Mucosa of stomach (tissue), 1 donor: ENCODE measurements around the gene DDO.
A peak's percentile ranks its signal among the peaks of the same experiment; 100 is the strongest.

Experiments used
- H3K27me3 ChIP-seq: one replicate; pipeline ENCODE4 v1.7.0; 2013; ENCODE audit warnings: mild to moderate bottlenecking, low read length; ENCODE audit not compliant: control insufficient read depth, insufficient read depth
- H3K36me3 ChIP-seq: one replicate; pipeline ENCODE4 v1.7.0; 2013; ENCODE audit warnings: low read length; ENCODE audit not compliant: control insufficient read depth, insufficient read depth
- H3K4me1 ChIP-seq: one replicate; pipeline ENCODE4 v1.7.0; 2013; ENCODE audit warnings: mild to moderate bottlenecking, low read length; ENCODE audit not compliant: control insufficient read depth, insufficient read depth
- H3K4me3 ChIP-seq: one replicate; pipeline ENCODE4 v1.7.0; 2013; ENCODE audit warnings: low read length
- H3K9ac ChIP-seq: one replicate; pipeline ENCODE4 v1.7.0; 2013; ENCODE audit warnings: mild to moderate bottlenecking, low read length, moderate library complexity
- H3K9me3 ChIP-seq: one replicate; pipeline ENCODE4 v1.7.0; 2013; ENCODE audit warnings: mild to moderate bottlenecking, low read length, moderate library complexity; ENCODE audit not compliant: control insufficient read depth
- donor health status: Pancreatic carcinoma.

The DDO gene

GRCh38 chr6:110360676-110361075 lies 54.7 kb downstream of the DDO start:
- no peak overlapping the region for H3K9ac ChIP-seq
- H3K36me3 ChIP-seq, result no peaks in the 10 kb centered on the region
- H3K4me3 ChIP-seq, result no peak overlapping the region
- no peaks in the 10 kb centered on the region for H3K9me3 ChIP-seq
- no peaks in the 10 kb centered on the region for H3K4me1 ChIP-seq
- H3K27me3 ChIP-seq, result peaks cover 39% of the 10 kb centered on the region

GRCh38 chr6:110359556-110359955 lies 55.8 kb downstream of the DDO start:
- Histone ChIP-seq H3K4me1 (no peaks in the 10 kb centered on the region), H3K36me3 (no peaks in the 10 kb centered on the region), H3K9me3 (no peaks in the 10 kb centered on the region), H3K4me3 (no peak overlapping the region), H3K9ac (no peak overlapping the region), H3K27me3 (peaks cover 39% of the 10 kb centered on the region)

DNA sequence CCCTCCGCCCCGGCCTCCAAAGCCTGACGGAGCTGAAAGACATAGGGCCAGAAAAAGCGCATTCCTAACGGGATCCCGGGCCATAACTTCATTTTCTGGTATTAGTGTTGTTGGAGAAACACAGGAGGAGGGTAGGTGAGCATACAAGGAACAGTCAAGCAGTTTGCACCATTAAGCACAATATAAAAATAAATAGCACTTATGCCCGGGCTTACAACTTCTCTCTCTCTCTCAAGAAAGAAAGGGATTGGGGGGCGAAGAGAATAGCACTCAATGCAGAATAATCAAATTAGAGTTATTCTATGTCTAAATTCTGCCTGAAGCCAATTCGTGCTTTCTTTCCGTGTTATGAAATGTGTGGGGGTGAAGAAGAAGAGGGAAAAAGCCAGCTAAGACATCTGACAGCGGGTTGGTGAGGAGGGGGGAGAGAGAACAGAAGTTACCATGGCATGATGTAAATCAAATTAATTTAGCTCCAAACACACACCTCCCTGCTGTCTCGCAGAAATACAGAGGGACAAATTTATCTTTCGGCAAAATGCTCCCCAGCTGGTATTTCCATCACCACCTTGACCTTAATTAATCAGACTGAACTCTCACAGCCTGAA lies 56.7 kb downstream of the DDO start:
- Histone ChIP-seq H3K9ac (peak overlapping the region; percentile 54), H3K27me3 (peaks cover 39% of the 10 kb centered on the region), H3K4me1 (no peaks in the 10 kb centered on the region), H3K9me3 (no peaks in the 10 kb centered on the region), H3K36me3 (no peaks in the 10 kb centered on the region), H3K4me3 (no peak overlapping the region)

DNA sequence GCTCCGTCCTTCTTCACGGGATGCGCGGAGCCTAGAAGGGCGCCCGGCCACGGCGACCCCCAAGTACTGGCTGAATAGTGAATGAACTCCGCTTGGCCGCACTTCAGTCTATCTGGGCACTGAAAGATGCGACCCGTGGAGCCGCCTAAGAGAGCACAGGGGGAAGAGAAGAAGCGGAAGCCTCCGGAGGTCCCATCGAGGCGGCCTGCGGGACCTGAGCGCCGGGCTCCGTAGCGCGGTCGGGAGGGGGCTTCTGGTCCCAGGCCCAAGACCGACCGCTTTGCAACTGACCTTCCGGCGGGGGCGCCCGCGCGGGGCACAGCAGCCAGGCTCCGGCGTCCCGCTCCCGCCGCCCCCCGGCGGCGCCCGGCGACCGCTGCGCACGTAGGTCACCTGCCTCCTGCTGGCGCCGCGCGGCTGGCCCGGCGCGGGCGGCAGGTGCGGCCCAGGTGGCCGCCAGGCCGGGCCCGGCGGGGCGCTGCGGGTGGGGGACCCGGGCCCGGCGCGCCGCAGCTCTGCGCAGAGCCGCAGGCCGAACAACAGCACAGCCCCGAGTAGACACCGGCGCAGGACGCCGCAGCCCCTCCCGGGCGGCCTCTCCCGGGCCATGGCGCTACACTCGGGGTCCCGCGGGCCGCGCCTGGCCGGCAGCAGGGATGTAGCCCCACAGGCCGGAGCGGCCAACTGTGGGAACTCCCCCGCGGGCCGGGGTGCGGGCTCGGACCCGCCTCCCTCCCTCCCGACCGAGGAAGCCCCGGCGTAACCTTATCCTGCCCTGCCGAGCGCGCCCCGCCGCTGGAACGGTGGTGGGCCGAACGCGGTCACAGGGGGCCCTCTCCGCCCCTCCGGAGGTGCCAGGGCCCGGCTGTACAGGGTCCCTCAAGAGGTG lies 57.5 kb downstream of the DDO start, which contains the start of gene METTL24:
Gene METTL24, minus strand, starts transcription at position 686 of the 889 bp plus-strand sequence. Its CDS starts 77 bp downstream, at position 609.
- Histone ChIP-seq H3K9ac (peak within 1 kb of the TSS; percentile 56), H3K27me3 (peaks cover 39% of the 10 kb centered on the region), H3K9me3 (no peaks in the 10 kb centered on the region), H3K4me3 (no peak within 1 kb of the TSS), H3K36me3 (no peaks in the 10 kb centered on the region), H3K4me1 (no peaks in the 10 kb centered on the region)

GRCh38 chr6:110357298-110357663 lies 58.1 kb downstream of the DDO start:
- Histone ChIP-seq H3K36me3 (no peaks in the 10 kb centered on the region), H3K9me3 (no peaks in the 10 kb centered on the region), H3K27me3 (peaks cover 39% of the 10 kb centered on the region), H3K9ac (peak overlapping the region; percentile 56), H3K4me3 (no peak overlapping the region), H3K4me1 (no peaks in the 10 kb centered on the region)

GRCh38 chr6:110356778-110357177 lies 58.6 kb downstream of the DDO start:
- no peak overlapping the region for H3K4me3 ChIP-seq
- peak overlapping the region; percentile 29 for H3K9ac ChIP-seq
- no peaks in the 10 kb centered on the region for H3K36me3 ChIP-seq

GRCh38 chr6:110355727-110356126 lies 59.6 kb downstream of the DDO start:
- Histone ChIP-seq H3K9me3 (no peaks in the 10 kb centered on the region), H3K4me1 (no peaks in the 10 kb centered on the region), H3K27me3 (peaks cover 37% of the 10 kb centered on the region), H3K4me3 (no peak overlapping the region), H3K36me3 (no peaks in the 10 kb centered on the region), H3K9ac (no peak overlapping the region)

More at GRCh38 chr6:110356778-110357177, 58.6 kb downstream of the DDO start:
- Histone ChIP-seq H3K9me3 (no peaks in the 10 kb centered on the region), H3K27me3 (peaks cover 39% of the 10 kb centered on the region), H3K4me1 (no peaks in the 10 kb centered on the region)

DNA sequence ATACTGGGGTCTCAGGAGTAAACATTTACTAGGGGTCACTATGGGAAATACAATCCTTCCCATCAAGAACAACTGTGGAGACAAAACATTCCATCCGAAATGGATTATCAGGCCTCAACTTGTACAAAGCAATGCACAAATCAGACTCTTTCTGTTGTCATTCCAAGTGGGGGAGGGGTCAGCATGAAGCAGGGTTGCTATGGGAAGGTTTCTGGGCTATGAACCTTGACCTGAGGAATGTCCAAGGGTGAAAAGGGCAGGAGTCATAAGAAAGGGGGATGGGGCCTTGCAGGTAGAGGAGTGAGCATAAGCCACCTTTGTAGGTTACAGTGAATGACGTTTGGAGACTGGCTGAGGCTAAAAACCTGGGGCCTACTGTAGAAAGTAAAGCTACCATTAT lies 60.4 kb downstream of the DDO start:
- Histone ChIP-seq H3K4me3 (no peak overlapping the region), H3K27me3 (peaks cover 32% of the 10 kb centered on the region), H3K9me3 (no peaks in the 10 kb centered on the region), H3K4me1 (no peaks in the 10 kb centered on the region), H3K36me3 (no peaks in the 10 kb centered on the region), H3K9ac (no peak overlapping the region)

- Histone ChIP-seq H3K4me3 (no peak overlapping the region), H3K36me3 (no peaks in the 10 kb centered on the region), H3K9me3 (no peaks in the 10 kb centered on the region), H3K27me3 (peaks cover 24% of the 10 kb centered on the region), H3K4me1 (no peaks in the 10 kb centered on the region), H3K9ac (no peak overlapping the region)
Measured at GRCh38 chr6:110354153-110354552, 61.2 kb downstream of the DDO start.

DNA sequence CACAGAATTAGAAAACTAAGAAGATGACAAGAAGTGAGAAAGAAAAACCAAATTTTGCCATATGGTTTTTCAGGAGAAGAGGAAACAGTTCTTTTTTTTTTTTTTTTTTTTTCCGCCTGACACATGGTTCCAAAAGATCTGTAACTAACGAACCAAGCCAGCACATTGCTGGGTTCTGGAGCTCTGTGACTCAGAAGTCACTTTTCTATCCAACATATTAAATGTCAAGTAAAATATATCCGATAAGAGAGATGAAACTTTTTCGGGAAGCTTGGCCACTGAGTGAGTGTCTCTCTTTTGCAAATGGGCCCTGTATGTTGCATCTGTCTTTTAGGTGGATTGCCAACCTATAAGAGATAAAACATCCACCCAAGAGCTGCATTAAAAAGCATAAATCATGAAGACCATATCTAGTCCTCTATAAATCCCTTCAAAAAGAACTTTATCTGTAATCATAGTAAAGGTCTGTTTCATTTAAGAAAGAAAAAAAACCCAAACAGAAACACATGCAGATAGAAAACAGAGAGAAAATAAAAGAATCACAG lies 61.8 kb downstream of the DDO start:
- Histone ChIP-seq H3K4me3 (no peak overlapping the region), H3K36me3 (no peaks in the 10 kb centered on the region), H3K9me3 (no peaks in the 10 kb centered on the region), H3K9ac (no peak overlapping the region), H3K27me3 (peaks cover 17% of the 10 kb centered on the region), H3K4me1 (no peaks in the 10 kb centered on the region)

GRCh38 chr6:110352563-110353262 lies 62.7 kb downstream of the DDO start:
- H3K36me3 ChIP-seq, result no peaks in the 10 kb centered on the region
- no peak overlapping the region for H3K4me3 ChIP-seq
- H3K4me1 ChIP-seq, result no peaks in the 10 kb centered on the region
- no peak overlapping the region for H3K9ac ChIP-seq
- H3K9me3 ChIP-seq, result no peaks in the 10 kb centered on the region
- peaks cover 13% of the 10 kb centered on the region for H3K27me3 ChIP-seq

- H3K4me3 ChIP-seq, result no peak overlapping the region
- H3K27me3 ChIP-seq, result peaks cover 6% of the 10 kb centered on the region
- no peak overlapping the region for H3K9ac ChIP-seq
- no peaks in the 10 kb centered on the region for H3K36me3 ChIP-seq
- H3K9me3 ChIP-seq, result no peaks in the 10 kb centered on the region
- H3K4me1 ChIP-seq, result no peaks in the 10 kb centered on the region
Measured at GRCh38 chr6:110351986-110352385, 63.4 kb downstream of the DDO start.
